ENCODE data around the gene SPRYD4.
"Not testable (repeated sequence)": the region's sequence is repeated elsewhere in the genome, so short reads cannot be mapped to it uniquely, and the experiment has no call there.

DNA sequence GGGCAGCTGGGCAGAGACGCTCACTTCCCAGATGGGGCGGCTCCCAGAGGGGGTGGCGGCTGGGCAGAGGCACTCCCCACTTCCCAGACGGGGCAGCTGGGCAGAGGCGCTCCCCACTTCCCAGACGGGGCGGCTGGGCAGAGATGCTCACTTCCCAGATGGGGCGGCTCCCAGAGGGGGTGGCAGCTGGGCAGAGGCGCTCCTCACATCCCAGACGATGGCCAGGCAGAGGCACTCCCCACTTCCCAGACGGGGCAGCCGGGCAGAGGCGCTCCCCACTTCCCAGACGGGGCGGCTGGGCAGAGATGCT, 25.7 kb downstream of the SPRYD4 start:
- TF ChIP-seq, protein P1, sequence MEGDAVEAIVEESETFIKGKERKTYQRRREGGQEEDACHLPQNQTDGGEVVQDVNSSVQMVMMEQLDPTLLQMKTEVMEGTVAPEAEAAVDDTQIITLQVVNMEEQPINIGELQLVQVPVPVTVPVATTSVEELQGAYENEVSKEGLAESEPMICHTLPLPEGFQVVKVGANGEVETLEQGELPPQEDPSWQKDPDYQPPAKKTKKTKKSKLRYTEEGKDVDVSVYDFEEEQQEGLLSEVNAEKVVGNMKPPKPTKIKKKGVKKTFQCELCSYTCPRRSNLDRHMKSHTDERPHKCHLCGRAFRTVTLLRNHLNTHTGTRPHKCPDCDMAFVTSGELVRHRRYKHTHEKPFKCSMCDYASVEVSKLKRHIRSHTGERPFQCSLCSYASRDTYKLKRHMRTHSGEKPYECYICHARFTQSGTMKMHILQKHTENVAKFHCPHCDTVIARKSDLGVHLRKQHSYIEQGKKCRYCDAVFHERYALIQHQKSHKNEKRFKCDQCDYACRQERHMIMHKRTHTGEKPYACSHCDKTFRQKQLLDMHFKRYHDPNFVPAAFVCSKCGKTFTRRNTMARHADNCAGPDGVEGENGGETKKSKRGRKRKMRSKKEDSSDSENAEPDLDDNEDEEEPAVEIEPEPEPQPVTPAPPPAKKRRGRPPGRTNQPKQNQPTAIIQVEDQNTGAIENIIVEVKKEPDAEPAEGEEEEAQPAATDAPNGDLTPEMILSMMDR (optimal IDR thresholded peaks at IDR 0.05 in 1 of 3, IDR thresholded peaks at IDR 0.05 in 1 of 3, conservative IDR thresholded peaks at IDR 0.05 in 1 of 3; ENCODE audit: extremely low read depth in 1 of 3, insufficient read depth in 2 of 3, low read length in 3 of 3), result not testable (repeated sequence)
- not testable (repeated sequence) for TF ChIP-seq EZH2 (IDR thresholded peaks at IDR 0.05; ENCODE audit: low read length)

Measured in keratinocyte (primary cell).